ENCODE data around the gene PRR20G.

DNA sequence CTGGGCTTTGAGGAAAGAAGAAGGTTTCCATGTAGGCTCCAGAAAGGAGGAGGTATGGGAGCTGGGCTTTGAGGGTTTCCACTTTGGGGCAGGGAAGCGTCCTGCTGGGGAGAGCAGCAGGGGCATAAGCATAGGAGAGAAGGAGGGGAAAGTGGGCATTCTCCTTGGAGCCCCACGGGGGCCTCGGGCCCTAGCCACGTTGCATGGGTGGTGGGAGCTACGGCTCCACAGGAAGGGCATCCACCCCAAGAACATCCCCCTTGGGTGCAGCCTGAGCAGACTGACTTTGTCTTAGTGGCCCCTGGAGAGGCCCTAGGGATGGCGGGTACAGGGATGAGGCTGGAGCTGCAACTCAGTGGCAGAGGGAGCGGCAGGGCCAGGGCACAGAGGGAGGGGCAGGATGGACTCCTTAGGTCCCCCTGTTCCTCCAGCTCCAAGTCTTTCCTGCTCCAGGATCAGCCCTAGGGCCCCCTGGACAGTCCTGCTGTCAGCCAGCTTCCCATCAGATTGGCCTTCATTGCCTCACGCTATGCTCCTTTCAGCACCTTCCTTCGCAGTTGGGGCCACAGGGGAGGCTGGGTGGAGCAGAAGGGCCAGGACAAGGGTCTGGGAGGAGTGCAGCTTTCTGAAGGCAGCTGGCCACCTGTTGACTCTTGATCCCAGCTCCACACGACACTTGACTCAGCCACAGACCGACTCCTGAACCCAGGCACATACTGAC is 22.9 kb downstream of the PRR20G start:
- TF ChIP-seq, protein P1, sequence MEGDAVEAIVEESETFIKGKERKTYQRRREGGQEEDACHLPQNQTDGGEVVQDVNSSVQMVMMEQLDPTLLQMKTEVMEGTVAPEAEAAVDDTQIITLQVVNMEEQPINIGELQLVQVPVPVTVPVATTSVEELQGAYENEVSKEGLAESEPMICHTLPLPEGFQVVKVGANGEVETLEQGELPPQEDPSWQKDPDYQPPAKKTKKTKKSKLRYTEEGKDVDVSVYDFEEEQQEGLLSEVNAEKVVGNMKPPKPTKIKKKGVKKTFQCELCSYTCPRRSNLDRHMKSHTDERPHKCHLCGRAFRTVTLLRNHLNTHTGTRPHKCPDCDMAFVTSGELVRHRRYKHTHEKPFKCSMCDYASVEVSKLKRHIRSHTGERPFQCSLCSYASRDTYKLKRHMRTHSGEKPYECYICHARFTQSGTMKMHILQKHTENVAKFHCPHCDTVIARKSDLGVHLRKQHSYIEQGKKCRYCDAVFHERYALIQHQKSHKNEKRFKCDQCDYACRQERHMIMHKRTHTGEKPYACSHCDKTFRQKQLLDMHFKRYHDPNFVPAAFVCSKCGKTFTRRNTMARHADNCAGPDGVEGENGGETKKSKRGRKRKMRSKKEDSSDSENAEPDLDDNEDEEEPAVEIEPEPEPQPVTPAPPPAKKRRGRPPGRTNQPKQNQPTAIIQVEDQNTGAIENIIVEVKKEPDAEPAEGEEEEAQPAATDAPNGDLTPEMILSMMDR (IDR thresholded peaks at IDR 0.05): no peak
- no peak for TF ChIP-seq POLR2A (IDR thresholded peaks at IDR 0.05)
